Parathyroid adenoma (tissue), 2 donors: ENCODE results near the gene KIRREL3.

Experiments used
- H2AFZ ChIP-seq: fragments of 300-600 bp; sonication (generic); one replicate; pipeline ENCODE4 v1.7.0; 2017; ENCODE audit warnings: antibody characterized with exemption, mild to moderate bottlenecking
- H3K27ac ChIP-seq: fragments of 300-600 bp; sonication (generic); one replicate; pipeline ENCODE4 v1.7.0; 2017
- H3K27me3 ChIP-seq: fragments of 300-600 bp; sonication (generic); one replicate; pipeline ENCODE4 v1.7.0; 2017; ENCODE audit warnings: low read length; ENCODE audit not compliant: control insufficient read depth, insufficient read depth
- H3K36me3 ChIP-seq: fragments of 300-600 bp; sonication (generic); one replicate; pipeline ENCODE4 v1.7.0; 2017; ENCODE audit warnings: low read length; ENCODE audit not compliant: control insufficient read depth, insufficient read depth
- H3K4me1 ChIP-seq: fragments of 300-600 bp; sonication (generic); one replicate; pipeline ENCODE4 v1.7.0; 2017; ENCODE audit warnings: control low read depth
- H3K4me2 ChIP-seq: fragments of 300-600 bp; sonication (generic); one replicate; pipeline ENCODE4 v1.7.0; 2017; ENCODE audit warnings: low read length
- H3K4me3 ChIP-seq: fragments of 300-600 bp; sonication (generic); one replicate; pipeline ENCODE4 v1.7.0; 2017; ENCODE audit warnings: low read depth, low read length
- H3K79me2 ChIP-seq: fragments of 300-600 bp; sonication (generic); one replicate; pipeline ENCODE4 v1.7.0; 2017; ENCODE audit warnings: control low read depth
- H3K9ac ChIP-seq: fragments of 300-600 bp; sonication (generic); one replicate; pipeline ENCODE4 v1.7.0; 2017; ENCODE audit warnings: mild to moderate bottlenecking
- H3K9me3 ChIP-seq: fragments of 300-600 bp; sonication (generic); one replicate; pipeline ENCODE4 v1.7.0; 2017; ENCODE audit warnings: low read length; ENCODE audit not compliant: control insufficient read depth
- CTCF ChIP-seq: fragments of 300-600 bp; sonication (generic); IDR thresholded peaks from one replicate; pipeline ENCODE4 v1.7.0; 2017; ENCODE audit warnings: antibody characterized with exemption, mild to moderate bottlenecking
- donor health status: primary hyperparathyroidism.

KIRREL3 gene

GRCh38 chr11:126926376-126926791, 74.2 kb downstream of the KIRREL3 start:
- no peak overlapping the region for H3K4me2 ChIP-seq
- no peak overlapping the region for H2AFZ ChIP-seq
- H3K36me3 ChIP-seq = no peaks in the 10 kb centered on the region
- no peaks in the 10 kb centered on the region for H3K27me3 ChIP-seq
- no peak overlapping the region for H3K9ac ChIP-seq
- no peaks in the 10 kb centered on the region for H3K79me2 ChIP-seq
- H3K27ac ChIP-seq = no peak overlapping the region
- no peaks in the 10 kb centered on the region for H3K9me3 ChIP-seq
- no peak overlapping the region for H3K4me3 ChIP-seq
- TF ChIP-seq CTCF = no peak
- H3K4me1 ChIP-seq = no peaks in the 10 kb centered on the region

- no peak overlapping the region for H3K4me3 ChIP-seq
- H3K4me2 ChIP-seq = no peak overlapping the region
- no peaks in the 10 kb centered on the region for H3K79me2 ChIP-seq
- no peaks in the 10 kb centered on the region for H3K36me3 ChIP-seq
- no peaks in the 10 kb centered on the region for H3K9me3 ChIP-seq
- H3K27me3 ChIP-seq = no peaks in the 10 kb centered on the region
- no peak for TF ChIP-seq CTCF
- H3K27ac ChIP-seq = no peak overlapping the region
- H2AFZ ChIP-seq = no peak overlapping the region
- no peaks in the 10 kb centered on the region for H3K4me1 ChIP-seq
- no peak overlapping the region for H3K9ac ChIP-seq
Measured at GRCh38 chr11:126925321-126926093, 75.1 kb downstream of the KIRREL3 start.

- no peak for TF ChIP-seq CTCF
- H3K9me3 ChIP-seq = no peaks in the 10 kb centered on the region
Measured at GRCh38 chr11:126924376-126925040, 76.1 kb downstream of the KIRREL3 start.

GRCh38 chr11:126920833-126921232, 79.7 kb downstream of the KIRREL3 start:
- no peak overlapping the region for H3K4me2 ChIP-seq

More at GRCh38 chr11:126924376-126925040, 76.1 kb downstream of the KIRREL3 start:
- Histone ChIP-seq H3K79me2 (no peaks in the 10 kb centered on the region), H3K4me1 (no peaks in the 10 kb centered on the region), H3K36me3 (no peaks in the 10 kb centered on the region), H2AFZ (no peak overlapping the region), H3K27me3 (no peaks in the 10 kb centered on the region), H3K27ac (no peak overlapping the region), H3K4me3 (no peak overlapping the region), H3K9ac (no peak overlapping the region), H3K4me2 (no peak overlapping the region)

More at GRCh38 chr11:126920833-126921232, 79.7 kb downstream of the KIRREL3 start:
- Histone ChIP-seq H3K9me3 (no peaks in the 10 kb centered on the region), H3K36me3 (no peaks in the 10 kb centered on the region), H3K27me3 (no peaks in the 10 kb centered on the region), H3K4me1 (no peaks in the 10 kb centered on the region), H3K4me3 (no peak overlapping the region), H2AFZ (no peak overlapping the region), H3K27ac (no peak overlapping the region), H3K79me2 (no peaks in the 10 kb centered on the region), H3K9ac (no peak overlapping the region)
- TF ChIP-seq CTCF = no peak
